B cell (primary cell): ENCODE results near the gene PAX3. TPM values are rescaled to one million over a fixed set of nuclear protein-coding genes. Genes with fewer than 3 reads are reported as not detected.

Source experiments
- ATAC-seq: fragments of 200-7000 bp; cut with Tn5 transposase; one replicate; pipeline ENCODE4 v1.10.0; 2021; ENCODE audit warnings: low read depth, mild to moderate bottlenecking, moderate number of reproducible peaks, moderate library complexity
- CTCF ChIA-PET: fragments of 350-600 bp; sonication (Branson Sonifier 250); formaldehyde crosslinking; loops from one replicate; lab custom pipeline; 2021; ENCODE audit warnings: antibody characterized with exemption, inconsistent platforms; lab: Charles Lee
- POLR2A ChIA-PET: fragments of 350-600 bp; sonication (Branson Sonifier 250); formaldehyde crosslinking; loops from one replicate; lab custom pipeline; 2021; ENCODE audit warnings: antibody characterized with exemption; lab: Charles Lee
- DNase-seq: peaks from one replicate; pipeline ENCODE4 v3.0.0; 2013
- H2AFZ ChIP-seq: 2 replicates; pipeline ENCODE4 v1.6.1; 2012; ENCODE audit warnings: mild to moderate bottlenecking, low read depth, low read length; ENCODE audit not compliant: insufficient read depth, poor library complexity, severe bottlenecking
- H3K27ac ChIP-seq, 2 donors: 1 replicate in 1 of 2; 2 replicates in 1 of 2; pipeline ENCODE4 v1.5.1; 2012 to 2013; ENCODE audit warnings: low read length in 2 of 2, mild to moderate bottlenecking in 2 of 2, moderate library complexity in 1 of 2
- H3K27me3 ChIP-seq, 4 experiments: fragments of 200-600 bp in 1 of 4; sonication (generic) in 1 of 4; replicated peaks in 1 of 4; 1 replicate in 2 of 4; 2 replicates in 2 of 4; pipeline versions ENCODE4 v1.6.1 to v1.7.0; 2013 to 2016; ENCODE audit warnings: low read length in 3 of 4, mild to moderate bottlenecking in 2 of 4, mixed read lengths in 1 of 4, moderate library complexity in 1 of 4; ENCODE audit not compliant: insufficient read depth in 4 of 4, control insufficient read depth in 3 of 4; ENCODE audit errors: control extremely low read depth in 1 of 4
- H3K36me3 ChIP-seq, 2 experiments: replicated peaks in 1 of 2; 1 replicate in 1 of 2; 2 replicates in 1 of 2; pipeline versions ENCODE4 v1.6.1 to v1.7.1; 2013; ENCODE audit warnings: low read length in 1 of 2; ENCODE audit not compliant: insufficient read depth in 2 of 2, control insufficient read depth in 1 of 2; ENCODE audit errors: control extremely low read depth in 1 of 2, extremely low read depth in 1 of 2
- H3K4me1 ChIP-seq, 2 donors: fragments of 200-600 bp in 1 of 2; sonication (generic) in 1 of 2; 1 replicate in 1 of 2; 2 replicates in 1 of 2; pipeline versions ENCODE4 v1.5.1 to v1.6.1; 2013 to 2017; ENCODE audit warnings: low read length in 2 of 2; ENCODE audit not compliant: control insufficient read depth in 2 of 2, insufficient read depth in 2 of 2
- H3K4me2 ChIP-seq: replicated peaks from 2 replicates; pipeline ENCODE3; 2012; ENCODE audit warnings: mild to moderate bottlenecking, low read depth, low read length; ENCODE audit not compliant: poor library complexity, severe bottlenecking
- H3K4me3 ChIP-seq, 5 experiments: fragments of 200-600 bp in 1 of 5; sonication (generic) in 1 of 5; 1 replicate in 3 of 5; 2 replicates in 2 of 5; pipeline versions ENCODE4 v1.5.1 to v1.7.0; 2011 to 2016; ENCODE audit warnings: low read length in 4 of 5, mild to moderate bottlenecking in 4 of 5, low read depth in 2 of 5, control low read depth in 1 of 5, moderate library complexity in 1 of 5; ENCODE audit not compliant: insufficient read depth in 1 of 5; ENCODE audit errors: control extremely low read depth in 1 of 5, extremely low read depth in 1 of 5
- H3K79me2 ChIP-seq: fragments of 200-600 bp; sonication (generic); one replicate; pipeline ENCODE4 v1.6.0; 2016; ENCODE audit warnings: low read length; ENCODE audit not compliant: control insufficient read depth, insufficient read depth
- H3K9ac ChIP-seq: fragments of 200-600 bp; sonication (generic); 2 replicates; pipeline ENCODE4 v1.6.1; 2017; ENCODE audit warnings: mild to moderate bottlenecking, low read length, moderate library complexity
- H3K9me3 ChIP-seq, 3 donors: one replicate each; pipeline versions ENCODE4 v1.6.1 to v1.7.1; 2013; ENCODE audit warnings: low read length in 2 of 3; ENCODE audit not compliant: control insufficient read depth in 2 of 3, insufficient read depth in 1 of 3; ENCODE audit errors: control extremely low read depth in 1 of 3
- H4K20me1 ChIP-seq: 2 replicates; pipeline ENCODE4 v1.6.0; 2012; ENCODE audit warnings: mild to moderate bottlenecking, low read length; ENCODE audit not compliant: insufficient read depth, control insufficient read depth, poor library complexity, severe bottlenecking
- H3K27ac Mint-ChIP-seq: one replicate; pipeline ENCODE4 v1.8.0; 2021; ENCODE audit warnings: mixed read lengths
- H3K27me3 Mint-ChIP-seq: one replicate; pipeline ENCODE4 v1.8.0; 2021; ENCODE audit warnings: mixed read lengths
- H3K4me1 Mint-ChIP-seq: one replicate; pipeline ENCODE4 v1.8.0; 2021; ENCODE audit warnings: mixed read lengths
- H3K4me3 Mint-ChIP-seq: one replicate; pipeline ENCODE4 v1.8.0; 2021; ENCODE audit warnings: mixed read lengths
- H3K9me3 Mint-ChIP-seq: one replicate; pipeline ENCODE4 v1.8.0; 2022; ENCODE audit warnings: mixed read lengths; ENCODE audit not compliant: insufficient read depth
- CTCF ChIP-seq: fragments of 200-600 bp; IDR thresholded peaks from one replicate; pipeline ENCODE4 v1.8.0; 2022; ENCODE audit warnings: antibody characterized with exemption, mild to moderate bottlenecking
- EZH2 ChIP-seq: IDR thresholded peaks from 2 replicates; pipeline ENCODE4 v1.6.1; 2012; ENCODE audit warnings: borderline replicate concordance, low read depth, mild to moderate bottlenecking, moderate library complexity, low read length; ENCODE audit not compliant: insufficient read depth, poor library complexity, severe bottlenecking
- WGBS: methylation state at CpG from one replicate; pipeline ENCODE4 v1.1.5; 2013; ENCODE audit warnings: missing lambda C conversion rate; ENCODE audit not compliant: insufficient coverage; 5-methylcytosine and 5-hydroxymethylcytosine counted together
- intact Hi-C: fragments of 100-400 bp; cut with micrococcal nuclease; formaldehyde crosslinking; loops from one replicate; pipeline ENCODE4 v1.10.0; 2022
- polyA plus RNA-seq: library from polyadenylated mRNA; depleted of rRNA; stranded (reverse); fragments of >200 nt; gene quantifications from 2 replicates; pipeline ENCODE4 v1.2.3, GENCODE V29; 2012
- total RNA-seq, 2 donors: library from RNA; stranded (reverse); fragments of 120-200 nt in 1 of 2; gene quantifications; 1 replicate in 1 of 2; 2 replicates in 1 of 2; pipeline versions ENCODE4 v1.2.3 to v1.2.4, GENCODE V29; 2013 to 2022

Gene PAX3
- total and polyA plus RNA-seq, 2 donors (not counting 1 experiment from before 2014, with no cell fraction given) = not detected

- H3K27ac ChIP-seq = no peak overlapping the region
- no peak for TF ChIP-seq EZH2
- no peak for TF ChIP-seq CTCF
These were observed 6.1 kb upstream of the PAX3 start for GRCh38 chr2:222304737-222305515.

More at GRCh38 chr2:222304737-222305515, 6.1 kb upstream of the PAX3 start:
- peaks cover 0 to 66% (median 6%) of the 10 kb centered on the region in 3 donors for H3K9me3 ChIP-seq
- Mint-ChIP-seq H3K27ac (no peak overlapping the region), H3K9me3 (no peaks in the 10 kb centered on the region), H3K27me3 (peaks cover 86% of the 10 kb centered on the region), H3K4me3 (peak overlapping the region; percentile 73), H3K4me1 (peaks cover 37% of the 10 kb centered on the region)
- 11% methylated on average over 21 of the region's 39 CpGs for WGBS
- peaks cover 34 to 38% of the 10 kb centered on the region in 2 donors for H3K4me1 ChIP-seq
- H3K27me3 ChIP-seq = peaks cover 0 to 97% (median 75%) of the 10 kb centered on the region in 4 experiments
- no peaks in the 10 kb centered on the region for H3K36me3 ChIP-seq
- no peaks in the 10 kb centered on the region for H4K20me1 ChIP-seq
- H3K4me2 ChIP-seq = peak overlapping the region; percentile 78
- ChIA-PET POLR2A (no interaction called here), CTCF (no interaction called here)
- peak overlapping the region; percentile 42 for H2AFZ ChIP-seq
- ATAC-seq (peak; percentile 24), DNase-seq (peak; percentile 43)
- intact Hi-C loops = no loop called here
- H3K9ac ChIP-seq = peak overlapping the region; percentile 51
- no peaks in the 10 kb centered on the region for H3K79me2 ChIP-seq
- peak overlapping the region; percentile 25 to 67 (median 46) for H3K4me3 ChIP-seq
